ENCODE data around the gene MAGI2.

The MAGI2 gene

GRCh38 chr7:78413568-78413967, 1039.9 kb downstream of the MAGI2 start:
- DNase-seq (ENCODE audit: low read depth), result no peak

DNA sequence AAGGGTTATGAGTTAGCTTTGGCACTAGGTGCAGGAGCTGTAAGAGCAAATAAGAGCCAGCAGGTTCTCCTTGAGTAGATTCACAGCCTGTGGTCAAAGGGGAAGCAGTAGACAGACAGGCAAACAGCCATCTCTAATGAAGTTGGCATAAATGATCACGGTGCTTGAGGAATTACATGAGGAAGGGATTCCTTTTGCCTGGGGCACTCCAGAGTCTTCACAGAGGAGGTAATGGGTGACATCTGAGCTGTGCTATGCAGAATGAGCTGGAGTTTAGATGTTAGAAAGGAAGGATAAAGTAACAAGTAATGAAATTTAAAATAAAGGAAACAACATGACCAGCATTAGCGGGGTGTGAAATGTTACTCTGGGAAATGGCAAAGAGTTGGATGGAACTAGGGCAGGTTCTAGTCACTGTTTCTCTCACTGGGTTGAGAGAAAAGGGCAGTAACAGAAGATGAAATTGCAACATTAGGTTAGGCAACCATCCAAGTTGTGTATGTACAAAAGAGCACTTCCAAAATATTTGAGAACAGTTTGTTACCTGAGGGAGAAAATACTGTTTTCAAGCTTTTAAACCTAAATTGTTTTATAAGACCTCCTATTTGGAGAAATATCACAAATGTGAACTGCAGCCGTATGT, 1041.1 kb downstream of the MAGI2 start:
- DNase-seq (ENCODE audit: low read depth), result no peak

- DNase-seq (ENCODE audit: low read depth), result no peak
These were observed 1046.4 kb downstream of the MAGI2 start for GRCh38 chr7:78407031-78407430.

DNA sequence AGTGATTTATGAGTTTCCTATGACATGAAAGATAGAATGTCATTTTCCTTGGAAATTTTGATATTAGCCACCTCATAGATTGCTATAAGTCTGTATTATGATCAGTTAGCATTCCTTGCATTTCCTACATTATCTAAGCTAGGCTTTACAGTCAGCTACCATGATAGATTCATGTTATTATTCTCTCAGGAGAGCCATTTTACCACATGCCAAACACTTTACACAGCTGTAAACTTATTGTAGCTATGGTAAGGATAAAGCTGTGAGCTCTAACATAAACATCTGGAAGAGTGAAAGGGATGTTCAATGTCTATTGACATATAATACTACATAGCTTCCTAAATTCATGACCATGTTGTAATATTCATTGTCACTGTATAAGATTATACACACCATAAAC, 1046.9 kb downstream of the MAGI2 start:
- DNase-seq (ENCODE audit: low read depth), result no peak

GRCh38 chr7:78402096-78402495, 1051.4 kb downstream of the MAGI2 start:
- DNase-seq (ENCODE audit: low read depth), result no peak

DNA sequence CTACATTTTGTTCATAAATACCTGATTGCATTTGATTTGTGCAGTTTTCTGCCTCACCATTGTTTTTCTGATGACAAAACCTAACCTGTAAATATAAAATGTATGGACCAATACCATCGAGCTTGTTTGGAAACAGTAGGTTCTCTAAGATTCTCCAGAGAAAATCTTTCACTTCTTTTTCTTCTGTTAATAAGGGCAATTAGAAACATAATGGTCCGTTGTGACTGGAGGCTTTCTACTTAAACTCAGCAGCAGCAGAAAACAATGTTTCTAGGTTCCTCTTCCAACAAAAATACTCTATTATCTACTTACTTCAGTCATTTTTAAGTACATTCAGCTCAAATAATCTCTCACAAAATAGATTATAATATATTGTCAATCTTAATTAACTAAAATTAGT, 1053.4 kb downstream of the MAGI2 start:
- no peak for DNase-seq (ENCODE audit: low read depth)

DNA sequence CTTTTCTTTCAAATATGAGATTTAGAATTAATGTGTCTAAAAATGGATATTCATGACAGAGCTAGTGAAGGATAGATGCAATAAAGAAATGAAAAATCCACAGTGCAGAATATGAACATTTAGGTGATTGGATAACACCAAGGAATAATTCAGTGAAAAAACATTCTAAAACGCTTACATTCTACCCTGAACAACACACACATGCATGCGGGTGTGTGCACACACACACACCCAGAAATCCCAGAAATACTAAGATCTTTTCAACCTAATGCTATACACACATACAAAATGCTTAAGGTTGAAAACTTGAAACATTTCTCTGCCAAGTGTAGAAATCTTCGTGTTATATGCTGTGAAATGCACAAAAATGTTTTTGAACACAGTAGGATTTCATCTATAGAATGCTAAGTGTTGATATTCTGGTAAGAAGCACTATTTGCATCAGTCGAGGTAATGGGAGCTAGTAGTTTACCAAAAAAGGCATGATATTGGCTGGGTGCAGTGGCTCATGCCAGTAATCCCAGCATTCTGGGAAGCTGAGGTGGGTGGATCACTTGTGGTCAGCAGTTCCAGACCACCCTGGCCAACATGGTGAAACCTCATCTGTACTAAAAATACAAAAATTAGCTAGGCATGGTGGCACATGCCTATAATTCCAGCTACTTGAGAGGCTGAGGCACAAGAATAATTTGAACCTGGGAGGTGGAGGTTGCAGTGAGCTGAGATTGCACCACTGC, 1054.3 kb downstream of the MAGI2 start:
- DNase-seq (ENCODE audit: low read depth), result no peak

- DNase-seq (ENCODE audit: low read depth), result no peak
These were observed 1054.9 kb downstream of the MAGI2 start for GRCh38 chr7:78398576-78398975.

DNA sequence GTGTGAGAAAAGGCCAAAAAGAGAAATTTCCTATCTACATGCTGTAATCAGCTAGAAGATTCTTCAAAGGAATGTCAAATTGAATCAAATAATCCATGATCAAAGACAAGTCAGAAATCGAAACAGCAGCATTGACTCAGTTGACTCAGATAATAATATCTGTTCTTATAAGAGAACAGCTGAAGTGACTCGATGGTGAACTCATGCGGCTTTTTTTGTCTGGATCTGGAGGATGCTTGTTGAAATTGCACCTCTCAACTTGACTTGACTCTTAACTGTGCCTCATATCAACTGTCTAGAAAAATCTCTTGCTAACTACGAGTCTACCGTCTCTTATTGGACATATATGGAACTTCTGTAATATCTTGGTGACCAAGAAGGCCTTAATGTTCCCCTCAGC, 1055.4 kb downstream of the MAGI2 start:
- no peak for DNase-seq (ENCODE audit: low read depth)

- DNase-seq (ENCODE audit: low read depth), result no peak
These were observed 1057.3 kb downstream of the MAGI2 start for GRCh38 chr7:78396210-78396609.

GRCh38 chr7:78395298-78396036, 1058.0 kb downstream of the MAGI2 start:
- DNase-seq (ENCODE audit: low read depth), result no peak

DNA sequence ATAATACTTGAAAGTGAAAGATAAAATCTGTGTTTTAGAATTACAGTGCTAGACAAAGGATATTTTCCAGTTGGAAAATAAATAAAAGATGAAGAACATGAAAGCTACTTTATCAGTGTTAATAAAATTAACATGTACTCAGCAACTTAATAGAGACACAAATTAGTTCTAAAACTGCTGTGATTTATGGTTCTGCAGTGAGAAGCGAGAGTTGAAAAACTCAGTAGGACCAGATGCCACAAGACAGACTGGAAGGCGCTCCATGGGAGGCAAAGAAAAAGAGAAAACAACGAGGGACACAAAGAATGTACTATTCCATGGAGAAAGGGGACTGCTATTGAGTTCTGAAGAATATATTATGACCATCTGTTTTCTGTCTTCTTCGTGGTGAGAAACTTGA, 1064.4 kb downstream of the MAGI2 start:
- no peak for DNase-seq (ENCODE audit: low read depth)

DNA sequence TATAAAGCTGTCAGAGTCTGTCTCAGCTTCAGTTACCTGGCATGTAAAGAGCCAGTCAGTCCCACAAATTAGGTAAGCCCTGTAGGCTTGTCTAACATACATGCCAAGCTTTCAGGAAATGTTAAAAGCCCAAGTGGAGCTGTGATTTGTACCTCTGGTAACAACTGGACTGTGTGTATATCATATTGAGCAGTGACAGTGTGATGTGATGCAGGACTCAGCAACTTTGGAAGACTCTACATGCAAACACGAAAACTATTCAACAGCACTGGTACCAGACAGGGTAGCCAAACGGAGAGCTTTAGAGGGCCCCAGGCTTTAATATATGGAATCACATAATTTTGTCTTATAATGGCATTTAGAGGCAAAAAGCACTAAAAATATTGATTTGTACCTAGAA, 1066.9 kb downstream of the MAGI2 start:
- no peak for DNase-seq (ENCODE audit: low read depth)

DNA sequence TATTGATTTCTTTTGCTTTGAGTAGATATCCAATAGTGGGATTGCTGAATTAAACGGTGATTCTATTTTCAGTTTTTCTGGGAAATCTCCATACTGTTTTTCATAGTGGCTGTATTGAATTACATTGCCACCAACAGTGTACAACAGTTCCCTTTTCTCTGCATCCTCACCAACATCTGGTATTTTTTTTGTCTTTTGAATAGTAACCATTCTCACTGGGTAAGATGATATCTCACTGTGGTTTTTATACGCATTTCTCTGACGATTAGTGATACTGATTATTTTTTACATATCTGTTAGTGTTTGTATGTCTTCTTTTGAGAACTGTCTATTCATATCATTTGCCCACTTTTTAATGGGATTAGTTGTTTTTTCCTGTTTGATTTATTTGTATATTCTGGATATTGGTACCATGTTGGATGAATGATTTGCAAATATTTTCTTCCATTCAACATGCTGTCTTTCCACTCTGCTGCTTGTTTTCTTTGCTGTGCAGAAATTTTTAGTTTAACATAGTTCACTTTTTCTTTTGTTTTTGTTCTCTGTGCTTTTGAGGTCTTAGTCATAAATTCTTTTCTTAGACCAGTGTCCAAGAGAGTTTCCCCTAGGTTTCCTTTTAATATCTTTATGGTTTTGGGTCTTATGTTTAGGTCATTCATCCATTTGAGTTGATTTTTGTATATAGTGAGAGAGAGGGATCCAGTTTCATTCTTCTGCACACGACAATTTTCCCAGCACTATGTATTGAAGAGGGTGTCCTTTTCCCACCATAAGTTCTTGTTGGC, 1070.2 kb downstream of the MAGI2 start:
- DNase-seq (ENCODE audit: low read depth), result no peak

DNA sequence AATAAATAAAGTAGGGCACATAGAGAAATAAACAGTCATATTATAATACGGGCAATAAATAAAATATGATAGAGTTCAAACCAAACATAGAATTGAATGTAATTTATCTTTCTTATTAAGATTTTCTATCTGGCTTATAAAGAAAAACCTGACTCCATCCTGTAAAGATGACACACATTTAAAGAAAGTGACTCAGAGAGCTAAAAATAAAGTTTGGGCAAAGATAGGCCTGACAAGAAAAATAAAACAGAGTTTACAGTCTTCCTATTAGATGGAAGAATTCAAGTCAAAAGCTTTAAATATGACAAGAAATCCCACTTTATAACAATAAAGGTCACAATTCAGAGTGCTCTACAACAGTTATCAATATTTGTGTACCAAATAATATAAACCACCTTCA, 1074.3 kb downstream of the MAGI2 start:
- no peak for DNase-seq (ENCODE audit: low read depth)

DNA sequence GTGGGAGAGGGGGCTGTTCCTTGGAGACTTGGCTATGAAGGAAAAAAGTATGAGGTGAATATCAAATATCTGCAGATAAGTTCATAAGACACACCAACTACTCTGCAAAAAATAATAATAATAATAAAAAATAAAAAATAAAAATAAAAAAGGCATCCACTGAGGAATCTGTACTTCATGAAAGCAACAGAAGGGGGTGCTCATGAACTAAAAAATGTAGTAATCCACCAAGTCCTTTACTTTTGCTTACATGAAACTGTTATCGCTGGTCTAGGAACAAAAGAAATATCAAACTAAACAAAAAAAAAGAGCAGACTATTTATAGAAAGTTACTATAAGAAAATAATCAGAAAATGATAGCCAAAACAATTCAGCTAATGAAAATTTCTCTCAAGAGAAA, 1075.9 kb downstream of the MAGI2 start:
- no peak for DNase-seq (ENCODE audit: low read depth)

GRCh38 chr7:78370936-78371335, 1082.5 kb downstream of the MAGI2 start:
- DNase-seq (ENCODE audit: low read depth), result no peak

DNA sequence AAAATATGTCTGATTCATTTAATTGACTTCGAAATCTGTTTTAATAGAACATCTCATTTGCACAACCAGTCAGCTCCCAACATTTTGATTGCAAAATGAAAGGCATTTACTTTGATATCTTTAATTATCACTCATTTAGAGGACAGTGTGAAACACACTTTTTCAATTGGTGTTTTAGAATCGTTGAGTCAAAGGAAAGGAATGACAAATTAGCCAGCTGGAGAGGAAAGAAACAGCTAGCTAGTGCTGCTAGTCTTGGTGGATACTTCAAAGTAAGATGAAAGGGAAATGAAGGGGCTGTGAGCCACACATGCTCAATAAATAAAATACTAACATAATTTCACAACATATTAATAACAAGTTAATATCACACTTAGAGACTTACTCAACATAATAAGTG, 1084.7 kb downstream of the MAGI2 start:
- DNase-seq (ENCODE audit: low read depth), result no peak

GRCh38 chr7:78367280-78367773, 1086.1 kb downstream of the MAGI2 start:
- DNase-seq (ENCODE audit: low read depth), result no peak

DNA sequence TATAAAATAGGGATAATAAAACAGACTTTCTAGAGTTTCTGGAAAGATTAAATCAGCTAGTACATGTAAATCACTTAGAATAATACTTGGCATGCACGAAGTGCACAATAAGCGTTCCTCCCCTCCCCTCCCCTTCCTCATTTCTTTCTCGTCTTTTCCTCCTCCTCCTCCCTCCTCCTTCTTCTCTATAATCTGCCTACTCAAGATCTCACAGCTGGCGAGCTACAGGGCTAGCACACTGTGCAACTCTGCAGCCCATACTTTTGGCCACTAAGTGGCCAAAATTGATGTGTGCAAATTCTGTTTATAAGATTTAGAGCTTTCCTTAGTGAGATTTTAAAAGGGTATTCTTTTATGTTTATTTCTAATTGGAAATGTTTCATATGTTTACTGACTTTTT, 1089.6 kb downstream of the MAGI2 start:
- no peak for DNase-seq (ENCODE audit: low read depth)

DNA sequence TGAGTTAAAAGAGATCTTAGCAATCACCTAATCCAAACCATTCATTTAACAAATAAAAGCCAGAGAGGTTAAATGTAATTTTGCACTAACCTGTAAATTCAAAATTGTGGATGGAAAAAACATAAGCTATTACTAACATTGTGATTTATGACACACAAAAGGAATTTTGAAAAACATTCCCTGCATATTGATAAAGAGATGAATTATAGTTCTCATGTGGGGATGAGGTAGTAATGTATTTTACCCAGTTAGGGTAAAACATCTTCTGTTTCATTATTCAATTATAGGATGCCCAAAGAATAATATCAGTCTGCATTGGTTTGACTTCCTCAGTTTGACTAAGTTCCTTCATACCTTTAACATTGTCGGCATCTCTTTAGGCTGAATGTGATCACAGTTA, 1093.6 kb downstream of the MAGI2 start:
- DNase-seq (ENCODE audit: low read depth), result no peak

DNA sequence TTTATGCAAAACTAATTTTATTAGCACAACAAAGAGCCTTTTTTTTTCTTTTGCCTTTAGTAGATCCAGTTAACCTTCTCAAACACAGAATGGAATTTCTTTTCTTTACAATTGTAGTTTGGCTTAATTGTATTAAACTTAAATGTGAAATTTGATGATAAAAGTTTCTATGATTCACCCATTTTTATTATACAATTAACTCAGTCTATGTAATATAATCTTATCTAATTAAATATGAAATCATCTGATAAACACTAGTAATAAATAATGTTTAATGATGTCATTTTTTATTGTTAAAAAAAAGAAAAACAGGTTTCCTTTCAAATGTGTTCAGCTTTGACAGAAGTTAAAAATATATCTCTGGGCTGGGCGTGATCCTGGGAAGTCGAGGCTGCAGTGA, 1095.8 kb downstream of the MAGI2 start:
- no peak for DNase-seq (ENCODE audit: low read depth)
